DOHH2 (cell line): ENCODE measurements around the gene BNIPL.

Source experiments
- EZH2phosphoT487 ChIP-seq: fragments of 200-600 bp; sonication (generic); IDR thresholded peaks from 2 replicates; pipeline ENCODE4 v1.6.1; 2017; ENCODE audit warnings: borderline replicate concordance, mild to moderate bottlenecking, antibody characterized with exemption, low read length, moderate library complexity, mixed read lengths
- TF ChIP-seq, protein P1 (sequence below): fragments of 200-600 bp; sonication (generic); IDR thresholded peaks from one replicate; pipeline ENCODE4 v1.5.1; 2014; ENCODE audit warnings: antibody characterized with exemption, mild to moderate bottlenecking, low read depth, low read length; ENCODE audit not compliant: poor library complexity, severe bottlenecking

DNA sequence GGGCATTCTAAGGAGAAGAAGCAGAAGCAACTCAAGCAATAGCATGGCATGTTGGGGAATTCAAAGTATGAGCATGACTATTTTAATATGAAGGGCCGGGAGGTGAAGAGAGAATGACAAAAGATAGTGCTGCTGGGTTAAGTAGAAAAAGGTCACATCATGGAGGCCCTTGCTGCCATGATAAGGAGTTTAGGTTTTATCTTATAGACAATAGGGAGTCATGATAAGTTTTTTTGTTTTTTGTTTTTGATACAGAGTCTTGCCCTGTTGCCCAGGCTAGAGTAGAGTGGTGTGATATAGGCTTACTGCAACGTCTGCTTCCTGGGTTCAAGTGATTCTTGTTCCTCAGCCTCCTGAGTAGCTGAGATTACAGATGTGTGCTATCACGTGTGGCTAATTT is 3.1 kb downstream of the BNIPL start:
- TF ChIP-seq, protein P1, sequence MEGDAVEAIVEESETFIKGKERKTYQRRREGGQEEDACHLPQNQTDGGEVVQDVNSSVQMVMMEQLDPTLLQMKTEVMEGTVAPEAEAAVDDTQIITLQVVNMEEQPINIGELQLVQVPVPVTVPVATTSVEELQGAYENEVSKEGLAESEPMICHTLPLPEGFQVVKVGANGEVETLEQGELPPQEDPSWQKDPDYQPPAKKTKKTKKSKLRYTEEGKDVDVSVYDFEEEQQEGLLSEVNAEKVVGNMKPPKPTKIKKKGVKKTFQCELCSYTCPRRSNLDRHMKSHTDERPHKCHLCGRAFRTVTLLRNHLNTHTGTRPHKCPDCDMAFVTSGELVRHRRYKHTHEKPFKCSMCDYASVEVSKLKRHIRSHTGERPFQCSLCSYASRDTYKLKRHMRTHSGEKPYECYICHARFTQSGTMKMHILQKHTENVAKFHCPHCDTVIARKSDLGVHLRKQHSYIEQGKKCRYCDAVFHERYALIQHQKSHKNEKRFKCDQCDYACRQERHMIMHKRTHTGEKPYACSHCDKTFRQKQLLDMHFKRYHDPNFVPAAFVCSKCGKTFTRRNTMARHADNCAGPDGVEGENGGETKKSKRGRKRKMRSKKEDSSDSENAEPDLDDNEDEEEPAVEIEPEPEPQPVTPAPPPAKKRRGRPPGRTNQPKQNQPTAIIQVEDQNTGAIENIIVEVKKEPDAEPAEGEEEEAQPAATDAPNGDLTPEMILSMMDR = no peak
- TF ChIP-seq EZH2phosphoT487 = no peak
